GM18520 (cell line): Measurements from ENCODE around the gene MYMK.

Experiments
- ATAC-seq: cut with Tn5 transposase; IDR thresholded peaks from one replicate; pipeline ENCODE4 v1.9.1; 2021; ENCODE audit not compliant: unreplicated experiment

The MYMK gene

GRCh38 chr9:133505901-133506652, 18.7 kb downstream of the MYMK start:
- ATAC-seq, result no peak

GRCh38 chr9:133505186-133505830, 19.5 kb downstream of the MYMK start:
- ATAC-seq, result no peak

- ATAC-seq, result no peak
These were observed 22.6 kb downstream of the MYMK start for GRCh38 chr9:133502112-133502511.

- no peak for ATAC-seq
These were observed 24.9 kb downstream of the MYMK start for GRCh38 chr9:133499892-133500270.

GRCh38 chr9:133499132-133499891, 25.4 kb downstream of the MYMK start:
- no peak for ATAC-seq

GRCh38 chr9:133496861-133497842, 27.6 kb downstream of the MYMK start:
- ATAC-seq, result no peak

- no peak for ATAC-seq
These were observed 29.1 kb downstream of the MYMK start for GRCh38 chr9:133495327-133496293.

GRCh38 chr9:133494636-133495326, 30.0 kb downstream of the MYMK start:
- ATAC-seq, result no peak

GRCh38 chr9:133493845-133494540, 30.8 kb downstream of the MYMK start:
- ATAC-seq, result no peak

GRCh38 chr9:133493428-133493827, 31.3 kb downstream of the MYMK start:
- no peak for ATAC-seq

- no peak for ATAC-seq
These were observed 32.4 kb downstream of the MYMK start for GRCh38 chr9:133492061-133493021.

GRCh38 chr9:133491656-133491925, 33.2 kb downstream of the MYMK start:
- ATAC-seq, result no peak

- ATAC-seq, result no peak
These were observed 33.7 kb downstream of the MYMK start for GRCh38 chr9:133490865-133491655.

GRCh38 chr9:133490201-133490681, 34.5 kb downstream of the MYMK start:
- ATAC-seq, result no peak

GRCh38 chr9:133489253-133490190, 35.2 kb downstream of the MYMK start:
- no peak for ATAC-seq
